Left ventricle myocardium inferior (tissue), 1 donor: ENCODE measurements around the gene CCL19. TPM values are rescaled to one million over a fixed set of nuclear protein-coding genes. Genes with fewer than 3 reads are reported as not detected.
A peak's percentile ranks its signal among the peaks of the same experiment; 100 is the strongest.

Source experiments
- DNase-seq: peaks from one replicate; pipeline ENCODE4 v3.0.0-alpha.2; 2020
- H3K27ac ChIP-seq: fragments of 200-600 bp; replicated peaks from 2 replicates; pipeline ENCODE4 v1.8.0; 2021
- H3K27me3 ChIP-seq: fragments of 200-600 bp; 2 replicates; pipeline ENCODE4 v1.8.0; 2021; ENCODE audit warnings: low read depth
- H3K36me3 ChIP-seq: fragments of 200-600 bp; 2 replicates; pipeline ENCODE4 v1.8.0; 2021
- H3K4me1 ChIP-seq: fragments of 200-600 bp; 2 replicates; pipeline ENCODE4 v1.8.0; 2021
- H3K4me3 ChIP-seq: fragments of 200-600 bp; 2 replicates; pipeline ENCODE4 v1.8.0; 2021; ENCODE audit warnings: mild to moderate bottlenecking, moderate library complexity
- H3K9me3 ChIP-seq: fragments of 200-600 bp; replicated peaks from 2 replicates; pipeline ENCODE4 v1.8.0; 2021
- CTCF ChIP-seq: fragments of 200-600 bp; IDR thresholded peaks from 2 replicates; pipeline ENCODE4 v1.8.0; 2021; ENCODE audit warnings: antibody characterized with exemption, mild to moderate bottlenecking, borderline replicate concordance
- intact Hi-C: fragments of 100-400 bp; cut with micrococcal nuclease; formaldehyde crosslinking; loops from one replicate; pipeline ENCODE4 v1.11.0; 2022
- total RNA-seq: library from RNA; stranded (reverse); fragmentation: NEBNext Ultra II Directional; extraction: Animal tissue kit (Norgen Biotek cat#: 25700); gene quantifications from one replicate; pipeline ENCODE4 v1.2.1, GENCODE V29; 2021
- donor health status: DM: no; HTN: yes; CAD: no; lungs with severe emphysema.

CCL19 gene
- total RNA-seq, 1 donor from 2014 or later, result 0.69 TPM

- Histone ChIP-seq H3K4me3 (peak overlapping the region; percentile 88), H3K9me3 (no peaks in the 10 kb centered on the region), H3K27ac (peak overlapping the region; percentile 98), H3K4me1 (peaks cover 52% of the 10 kb centered on the region), H3K27me3 (no peaks in the 10 kb centered on the region), H3K36me3 (peaks cover 29% of the 10 kb centered on the region)
- no peak for TF ChIP-seq CTCF
- intact Hi-C loops, result no loop called here
- no peak for DNase-seq
Observed at GRCh38 chr9:34647084-34647403, 44.0 kb downstream of the CCL19 start.

GRCh38 chr9:34646211-34647083 lies 44.6 kb downstream of the CCL19 start, which contains the start of gene GALT:
Gene GALT, plus strand, starts transcription at chr9:34646675. Its CDS starts 30 bp downstream, at chr9:34646705.
- H3K36me3 ChIP-seq, result peaks cover 29% of the 10 kb centered on the region
- H3K4me3 ChIP-seq, result peak within 1 kb of the TSS; percentile 88
- TF ChIP-seq CTCF, result peak; percentile 53
- H3K4me1 ChIP-seq, result peaks cover 48% of the 10 kb centered on the region
- intact Hi-C loops, result no loop called here
- peak; percentile 96 for DNase-seq
- no peaks in the 10 kb centered on the region for H3K27me3 ChIP-seq
- peak within 1 kb of the TSS; percentile 98 for H3K27ac ChIP-seq
- no peaks in the 10 kb centered on the region for H3K9me3 ChIP-seq

GRCh38 chr9:34644766-34645314 lies 46.2 kb downstream of the CCL19 start:
- Histone ChIP-seq H3K36me3 (peaks cover 19% of the 10 kb centered on the region), H3K4me3 (no peak overlapping the region), H3K27ac (peak overlapping the region; percentile 19), H3K4me1 (peaks cover 38% of the 10 kb centered on the region), H3K9me3 (no peaks in the 10 kb centered on the region), H3K27me3 (no peaks in the 10 kb centered on the region)
- no peak for DNase-seq
- intact Hi-C loops, result no loop called here
- no peak for TF ChIP-seq CTCF

GRCh38 chr9:34642679-34643078 lies 48.4 kb downstream of the CCL19 start:
- H3K4me3 ChIP-seq, result no peak overlapping the region
- DNase-seq, result no peak
- no peak for TF ChIP-seq CTCF
- intact Hi-C loops, result no loop called here
- H3K4me1 ChIP-seq, result peaks cover 31% of the 10 kb centered on the region
- no peak overlapping the region for H3K27ac ChIP-seq
- no peaks in the 10 kb centered on the region for H3K27me3 ChIP-seq
- H3K9me3 ChIP-seq, result no peaks in the 10 kb centered on the region
- H3K36me3 ChIP-seq, result no peaks in the 10 kb centered on the region

Other genes with a start within 250 kb of the CCL19 start
- gene FAM219A, start 232.7 kb downstream of the CCL19 start, total RNA-seq, result 22.9 TPM
- not detected for gene DNAI1, start 232.5 kb downstream of the CCL19 start, total RNA-seq
- not detected for gene ENHO, start 168.3 kb downstream of the CCL19 start, total RNA-seq
- gene CNTFR, start 101.6 kb downstream of the CCL19 start, total RNA-seq, result 4.6 TPM
- gene RPP25L, start 79.2 kb downstream of the CCL19 start, total RNA-seq, result 42.8 TPM
- 135 TPM for gene DCTN3, start 70.8 kb downstream of the CCL19 start, total RNA-seq
- gene ARID3C, start 62.2 kb downstream of the CCL19 start, total RNA-seq, result not detected
- 20.0 TPM for gene SIGMAR1, start 53.5 kb downstream of the CCL19 start, total RNA-seq
- gene GALT, start 44.6 kb downstream of the CCL19 start, total RNA-seq, result 51.5 TPM
- gene IL11RA, start 39.1 kb downstream of the CCL19 start, total RNA-seq, result 56.5 TPM
- 0.41 TPM for gene CCL27, start 28.6 kb downstream of the CCL19 start, total RNA-seq
- gene CCL21, start 18.9 kb upstream of the CCL19 start, total RNA-seq, result 6.2 TPM